Measurements from ENCODE around the gene DNAJA2.

Gene DNAJA2

DNA sequence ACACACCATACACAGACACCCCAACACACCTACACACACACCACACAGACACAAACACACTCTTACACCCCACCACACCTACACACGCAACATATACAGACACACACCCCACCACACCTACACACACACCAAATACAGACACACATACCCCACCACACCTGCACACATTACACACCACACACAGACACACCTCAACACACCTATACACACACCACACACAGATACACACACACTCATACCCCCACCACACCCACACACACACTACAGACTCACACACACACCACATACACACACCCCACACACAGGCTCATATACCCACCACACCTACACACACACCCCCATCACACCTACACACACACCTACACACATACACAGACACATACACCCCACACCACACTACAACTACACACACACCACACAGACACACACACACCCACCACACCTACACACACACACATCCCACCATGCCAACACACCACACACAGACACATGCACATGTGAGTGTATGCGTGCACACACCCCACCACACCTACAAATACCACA, 57.9 kb downstream of the DNAJA2 start:
- H3K4me3 ChIP-seq (ENCODE audit: low read depth, low read length), result no peak overlapping the region
- TF ChIP-seq, protein P1, sequence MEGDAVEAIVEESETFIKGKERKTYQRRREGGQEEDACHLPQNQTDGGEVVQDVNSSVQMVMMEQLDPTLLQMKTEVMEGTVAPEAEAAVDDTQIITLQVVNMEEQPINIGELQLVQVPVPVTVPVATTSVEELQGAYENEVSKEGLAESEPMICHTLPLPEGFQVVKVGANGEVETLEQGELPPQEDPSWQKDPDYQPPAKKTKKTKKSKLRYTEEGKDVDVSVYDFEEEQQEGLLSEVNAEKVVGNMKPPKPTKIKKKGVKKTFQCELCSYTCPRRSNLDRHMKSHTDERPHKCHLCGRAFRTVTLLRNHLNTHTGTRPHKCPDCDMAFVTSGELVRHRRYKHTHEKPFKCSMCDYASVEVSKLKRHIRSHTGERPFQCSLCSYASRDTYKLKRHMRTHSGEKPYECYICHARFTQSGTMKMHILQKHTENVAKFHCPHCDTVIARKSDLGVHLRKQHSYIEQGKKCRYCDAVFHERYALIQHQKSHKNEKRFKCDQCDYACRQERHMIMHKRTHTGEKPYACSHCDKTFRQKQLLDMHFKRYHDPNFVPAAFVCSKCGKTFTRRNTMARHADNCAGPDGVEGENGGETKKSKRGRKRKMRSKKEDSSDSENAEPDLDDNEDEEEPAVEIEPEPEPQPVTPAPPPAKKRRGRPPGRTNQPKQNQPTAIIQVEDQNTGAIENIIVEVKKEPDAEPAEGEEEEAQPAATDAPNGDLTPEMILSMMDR (IDR thresholded peaks at IDR 0.05; ENCODE audit: control insufficient read depth, extremely low read depth, insufficient read depth), result no peak
- DNase-seq (ENCODE audit: low read depth), result no peak

DNA sequence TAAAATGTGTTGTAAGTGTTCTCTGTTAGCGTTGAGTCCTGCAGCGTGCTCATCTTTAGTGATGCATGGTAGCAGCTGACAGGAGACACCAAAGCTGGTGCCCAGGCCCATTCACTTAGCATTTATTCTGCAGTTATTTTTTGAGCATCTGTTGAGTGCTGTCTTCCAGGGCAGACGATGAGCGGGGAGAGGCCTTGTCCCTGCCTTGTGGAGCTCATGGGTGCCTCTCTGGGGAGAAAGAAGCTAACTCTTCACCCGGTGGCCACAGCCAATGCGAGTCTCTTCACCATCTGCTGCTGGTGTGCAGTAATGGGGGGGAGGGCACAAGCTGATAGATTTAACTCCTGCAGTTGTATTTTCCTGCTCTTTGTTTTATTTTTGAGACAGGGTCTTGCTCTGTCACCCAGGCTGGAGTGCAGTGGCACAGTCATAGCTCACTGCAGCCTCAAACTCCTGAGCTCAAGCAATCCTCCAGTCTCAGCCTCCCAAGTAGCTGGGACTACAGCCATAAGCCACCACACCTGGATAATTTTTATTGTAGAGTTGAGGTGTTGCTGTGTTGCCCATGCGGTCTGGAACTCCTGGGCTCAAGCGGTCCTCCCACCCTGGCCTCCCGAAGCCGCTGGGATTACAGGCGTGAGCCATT, 58.8 kb downstream of the DNAJA2 start:
- TF ChIP-seq, protein P1 (IDR thresholded peaks at IDR 0.05; ENCODE audit: control insufficient read depth, extremely low read depth, insufficient read depth), result no peak
- no peak overlapping the region for H3K4me3 ChIP-seq (ENCODE audit: low read depth, low read length)
- no peak for DNase-seq (ENCODE audit: low read depth)

DNA sequence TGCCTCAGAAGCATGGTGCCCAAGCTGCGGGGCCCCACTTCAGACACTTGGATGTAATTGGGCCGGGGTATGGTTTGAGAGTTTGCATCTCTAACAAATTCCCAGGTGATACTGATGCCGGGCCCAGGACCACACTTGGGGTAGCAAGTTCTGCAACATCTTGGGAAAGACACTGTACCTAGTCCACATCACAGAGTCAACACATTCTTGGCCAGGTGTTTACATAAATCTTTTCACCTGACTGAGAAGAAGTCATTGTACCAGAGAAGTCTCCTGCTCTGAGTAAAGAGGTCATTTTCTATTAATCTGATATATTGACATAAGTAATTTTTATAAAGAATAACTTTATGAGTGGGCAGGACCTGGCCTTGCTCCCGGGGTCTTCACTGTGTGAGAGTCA, 61.8 kb downstream of the DNAJA2 start:
- DNase-seq (ENCODE audit: low read depth), result peak; percentile 55
- TF ChIP-seq, protein P1 (IDR thresholded peaks at IDR 0.05; ENCODE audit: control insufficient read depth, extremely low read depth, insufficient read depth), result no peak
- no peak overlapping the region for H3K4me3 ChIP-seq (ENCODE audit: low read depth, low read length)

DNA sequence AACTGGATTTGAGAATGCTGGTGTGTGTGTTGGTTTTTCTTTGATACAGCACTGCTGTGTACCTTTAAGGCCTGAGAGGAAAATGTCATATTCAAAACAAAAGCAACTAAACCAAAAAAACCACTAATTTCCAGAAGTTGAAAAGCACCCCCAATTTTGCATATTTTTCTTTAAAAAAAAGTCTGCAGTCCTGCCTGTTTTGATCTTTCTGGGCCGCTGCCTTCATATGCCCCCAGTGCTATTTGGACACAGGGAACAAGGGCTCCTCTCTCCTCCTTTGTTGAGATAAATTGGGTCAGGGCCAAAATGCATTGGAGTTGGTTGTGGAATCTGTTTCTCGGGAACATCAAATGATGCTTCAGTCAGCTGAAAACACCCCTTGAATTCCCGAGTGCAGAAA, 62.4 kb downstream of the DNAJA2 start:
- no peak overlapping the region for H3K4me3 ChIP-seq (ENCODE audit: low read depth, low read length)
- TF ChIP-seq, protein P1 (IDR thresholded peaks at IDR 0.05; ENCODE audit: control insufficient read depth, extremely low read depth, insufficient read depth), result no peak
- DNase-seq (ENCODE audit: low read depth), result no peak

DNA sequence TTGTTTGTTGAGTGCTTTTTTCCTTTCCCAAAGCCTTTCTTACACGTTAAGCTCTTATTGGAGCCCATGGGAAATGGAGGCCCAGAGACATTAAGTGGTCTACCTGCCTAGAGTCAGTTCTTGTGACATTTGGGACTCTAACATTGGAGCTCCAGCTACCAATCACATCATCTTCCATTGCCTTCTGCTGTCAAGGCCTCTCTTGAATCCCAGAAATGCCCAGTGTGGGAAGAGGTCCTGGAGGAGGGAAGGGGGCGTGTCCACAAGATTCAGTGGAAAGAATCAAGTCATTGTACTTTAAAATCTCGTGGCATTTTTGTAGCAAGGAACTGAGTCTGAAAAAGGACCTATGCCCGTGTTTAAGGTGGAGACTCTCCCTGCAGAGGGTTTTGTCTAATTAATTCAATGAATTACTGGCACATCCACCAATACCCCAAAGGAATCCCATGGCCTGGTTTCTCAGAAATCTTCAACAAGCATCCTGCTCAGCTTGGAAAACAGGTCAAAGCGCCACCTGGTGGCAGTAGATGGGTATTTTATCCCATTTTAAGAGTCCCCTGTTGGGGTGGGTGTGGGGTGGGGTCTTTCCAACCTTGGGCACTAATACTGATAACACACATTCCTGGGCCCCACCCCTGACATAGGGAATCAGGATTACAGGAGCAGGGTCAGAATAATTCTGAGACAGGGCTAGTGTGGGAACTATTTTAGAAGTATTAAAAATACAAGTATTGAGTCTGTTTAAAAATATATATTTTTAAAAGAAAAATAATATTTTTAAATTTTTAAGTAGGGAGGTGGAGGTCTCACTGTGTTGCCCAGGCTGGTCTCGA, 64.7 kb downstream of the DNAJA2 start:
- TF ChIP-seq, protein P1 (IDR thresholded peaks at IDR 0.05; ENCODE audit: control insufficient read depth, extremely low read depth, insufficient read depth), result peak; percentile 70
- no peak overlapping the region for H3K4me3 ChIP-seq (ENCODE audit: low read depth, low read length)
- DNase-seq (ENCODE audit: low read depth), result no peak

DNA sequence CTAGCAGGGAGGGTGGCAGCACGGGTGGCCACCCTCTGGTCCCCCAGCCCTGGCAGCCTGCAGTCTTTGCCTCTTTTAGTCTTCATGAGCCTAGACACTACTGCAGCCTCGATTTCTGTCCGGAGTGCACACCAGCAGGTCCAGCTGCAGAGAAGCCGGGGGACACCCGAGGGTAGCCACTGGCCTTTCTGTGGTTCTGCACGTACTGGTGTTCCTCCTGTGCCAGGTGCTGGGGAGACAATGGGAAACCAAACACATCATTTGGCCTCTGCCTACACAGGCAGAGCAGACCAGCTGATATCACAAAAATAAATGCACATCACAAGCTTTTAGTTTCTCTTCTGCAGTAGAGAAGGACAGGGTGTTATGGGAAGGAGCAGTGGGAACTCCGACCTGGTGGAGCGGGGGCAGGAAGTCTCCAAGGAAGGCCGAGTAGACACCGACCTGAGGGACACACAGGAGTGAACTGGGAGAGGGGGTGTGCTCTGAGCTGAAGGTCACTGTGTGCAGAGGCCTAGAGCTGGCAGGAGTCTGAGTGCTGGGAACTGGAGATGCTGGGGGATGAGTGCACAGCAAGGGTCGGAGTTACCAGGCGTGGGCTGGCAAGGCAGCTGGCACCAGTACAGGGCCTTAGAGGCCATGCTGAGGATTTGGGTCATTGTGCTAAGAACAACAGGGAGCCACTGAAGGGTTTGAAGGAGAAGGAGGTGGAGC, 66.3 kb downstream of the DNAJA2 start:
- no peak overlapping the region for H3K4me3 ChIP-seq (ENCODE audit: low read depth, low read length)
- TF ChIP-seq, protein P1 (IDR thresholded peaks at IDR 0.05; ENCODE audit: control insufficient read depth, extremely low read depth, insufficient read depth), result no peak
- no peak for DNase-seq (ENCODE audit: low read depth)
